K562 (cell line): ENCODE data around the gene ANKMY2. TPM values are rescaled to one million over a fixed set of nuclear protein-coding genes. Genes with fewer than 3 reads are reported as not detected.

ENCODE experiments used
- BACH1 ChIP-seq: fragments of 200-800 bp; sonication (Bioruptor generic); IDR thresholded peaks from 2 replicates; pipeline ENCODE4 v1.6.1; 2016; ENCODE audit warnings: missing genetic modification characterization, missing compliant biosample characterization
- BRD9 ChIP-seq: fragments of 450-650 bp; IDR thresholded peaks from 2 replicates; pipeline ENCODE4 v1.6.1; 2018; ENCODE audit warnings: low read depth; ENCODE audit not compliant: partially characterized antibody
- CEBPB ChIP-seq: fragments of 450-650 bp; IDR thresholded peaks from 2 replicates; pipeline ENCODE4 v1.6.1; 2016; ENCODE audit warnings: missing genetic modification characterization, missing compliant biosample characterization
- HCFC1 ChIP-seq: IDR thresholded peaks from 2 replicates; pipeline ENCODE4 v1.6.1; 2012; ENCODE audit warnings: low read depth, low read length, improper control_type of control experiment
- HDAC3 ChIP-seq: fragments of 450-650 bp; IDR thresholded peaks from 2 replicates; pipeline ENCODE4 v1.6.1; 2018; ENCODE audit warnings: borderline replicate concordance, mild to moderate bottlenecking, moderate library complexity; ENCODE audit not compliant: partially characterized antibody
- LARP7 ChIP-seq: fragments of 450-650 bp; IDR thresholded peaks from 2 replicates; pipeline ENCODE4 v1.6.1; 2016
- MEF2A ChIP-seq: IDR thresholded peaks from 2 replicates; pipeline ENCODE4 v1.6.1; 2011; ENCODE audit warnings: low read depth, mild to moderate bottlenecking, low read length, moderate library complexity; ENCODE audit not compliant: control insufficient read depth
- MGA ChIP-seq: fragments of 450-650 bp; IDR thresholded peaks from 2 replicates; pipeline ENCODE4 v1.6.1; 2016; ENCODE audit warnings: mild to moderate bottlenecking, moderate library complexity
- NCOA2 ChIP-seq, 2 experiments: fragments of 450-650 bp; IDR thresholded peaks; 2 replicates each; pipeline ENCODE4 v1.6.1; 2018; ENCODE audit warnings: mild to moderate bottlenecking in 2 of 2, moderate library complexity in 1 of 2; ENCODE audit not compliant: partially characterized antibody in 2 of 2
- NR1H2 ChIP-seq: sonication (generic); formaldehyde crosslinking; IDR thresholded peaks from 2 replicates; pipeline ENCODE4 v1.4.0; 2020; ENCODE audit warnings: mild to moderate bottlenecking, missing genetic modification reagents
- NR2C1 ChIP-seq, 2 experiments: fragments of 450-650 bp; IDR thresholded peaks; 2 replicates each; pipeline ENCODE4 v1.6.1; 2017; ENCODE audit warnings: mild to moderate bottlenecking in 2 of 2, antibody characterized with exemption in 1 of 2, inconsistent platforms in 1 of 2, missing compliant biosample characterization in 1 of 2, missing genetic modification characterization in 1 of 2
- SAFB2 ChIP-seq: fragments of 200-400 bp; formaldehyde crosslinking; IDR thresholded peaks from 2 replicates; pipeline ENCODE4 v1.6.1; 2018; ENCODE audit warnings: borderline replicate concordance, low read length, low read depth, moderate library complexity; ENCODE audit not compliant: severe bottlenecking
- SAP30 ChIP-seq: fragments of 200-600 bp; sonication (generic); IDR thresholded peaks from 2 replicates; pipeline ENCODE4 v1.6.1; 2012; ENCODE audit warnings: borderline replicate concordance, low read depth, mild to moderate bottlenecking, moderate library complexity, low read length, control low read depth, inconsistent platforms; ENCODE audit not compliant: insufficient read depth, poor library complexity, severe bottlenecking
- YY1 ChIP-seq, 3 experiments: IDR thresholded peaks; 2 replicates each; pipeline ENCODE4 v1.6.1; 2011; ENCODE audit warnings: low read length in 2 of 3, mild to moderate bottlenecking in 2 of 3, moderate library complexity in 2 of 3, borderline replicate concordance in 1 of 3, control low read depth in 1 of 3, low read depth in 1 of 3; ENCODE audit not compliant: insufficient read depth in 3 of 3, insufficient replicate concordance in 2 of 3, control insufficient read depth in 1 of 3, insufficient read length in 1 of 3; ENCODE audit errors: extremely low read depth in 1 of 3
- ZNF121 ChIP-seq: sonication (generic); formaldehyde crosslinking; conservative IDR thresholded peaks from 2 replicates; pipeline ENCODE4 v1.8.0; 2022; ENCODE audit warnings: missing genetic modification reagents
- polyA plus RNA-seq, 8 experiments: library from polyadenylated mRNA; depleted of rRNA in 4 of 8; stranded (reverse) in 5 of 8; unstranded in 3 of 8; fragments of >200 nt; fragmentation: Nextera tagmentation in 2 of 8; fragmentation: Illumina TruSeq in 1 of 8; extraction: Ambion mirVana in 2 of 8; extraction: Trizol in 1 of 8; gene quantifications; 2 replicates each; pipeline versions ENCODE4 v1.2.1 to v1.2.3, GENCODE V29; 2011 to 2014; ENCODE audit warnings: inconsistent platforms in 1 of 8, missing spikeins in 1 of 8
- total RNA-seq, 7 experiments: library from RNA; depleted of rRNA in 6 of 7; stranded (reverse); fragments of >200 nt in 6 of 7; fragmentation: Illumina TruSeq in 2 of 7; extraction: Trizol in 2 of 7; gene quantifications; 2 replicates each; pipeline versions ENCODE4 v1.2.1 to v1.2.3, GENCODE V29; 2011 to 2021; ENCODE audit warnings: low replicate concordance in 1 of 7

The ANKMY2 gene
- total and polyA plus RNA-seq, 9 of the 15 experiments (the other 6 are each of a cell fraction or from before 2014, with no cell fraction given): 38.9 to 71.5 (median 48.8) TPM

GRCh38 chr7:16660702-16661464 lies 15.3 kb upstream of the ANKMY2 start (continued):
- TF ChIP-seq HDAC3: peak; percentile 73
- peak; percentile 98 for TF ChIP-seq MEF2A
- 0 out of 2 replicates have a peak, but pooled peaks have one; percentile 61 for TF ChIP-seq NR1H2 (CRISPR knock-in tag)
- TF ChIP-seq ZNF121: no peak
- peak; percentile 30; the same call in 1 of the 2 replicates for TF ChIP-seq BACH1 (tag)
- TF ChIP-seq CEBPB: peak; percentile 87
- peak; percentile 28 for TF ChIP-seq BRD9
- TF ChIP-seq NR2C1 (IDR thresholded peaks at IDR 0.05): peak; percentile 45; the same call in 1 of the 2 replicates
- no peak for TF ChIP-seq NR2C1 (tag; IDR thresholded peaks at IDR 0.05)
- TF ChIP-seq YY1 (IDR thresholded peaks at IDR 0.05; ENCODE audit: borderline replicate concordance in 1 of 3, control insufficient read depth in 1 of 3, extremely low read depth in 1 of 3, insufficient read depth in 3 of 3, insufficient read length in 1 of 3, insufficient replicate concordance in 2 of 3, low read depth in 1 of 3, low read length in 2 of 3): no peak
- no peak for TF ChIP-seq LARP7
- TF ChIP-seq NCOA2 (IDR thresholded peaks at IDR 0.05; ENCODE audit: partially characterized antibody in 2 of 2): peak in 1 of 2 experiments; percentile 42
- TF ChIP-seq HCFC1: no peak
- TF ChIP-seq SAFB2: no peak
- no peak for TF ChIP-seq SAP30
- peak; percentile 46; the same call in 1 of the 2 replicates for TF ChIP-seq MGA
